Keratinocyte (primary cell): Measurements from ENCODE around the gene RAC2. TPM values are rescaled to one million over a fixed set of nuclear protein-coding genes. Genes with fewer than 3 reads are reported as not detected.

Source experiments
- DNase-seq: peaks from one replicate; pipeline ENCODE4 v3.0.0-alpha.2; 2011; ENCODE audit warnings: low read depth, missing footprints, low spot score
- FAIRE-seq: peaks from 2 replicates; lab custom pipeline; 2011; peaks lifted over from hg19 to GRCh38; lab: Jason Lieb, UNC
- H2AFZ ChIP-seq: 2 replicates; pipeline ENCODE4 v1.6.0; 2012; ENCODE audit warnings: low read length, control low read depth, inconsistent platforms; ENCODE audit not compliant: control insufficient read depth
- H3K27ac ChIP-seq: 2 replicates; pipeline ENCODE4 v1.5.1; 2011; ENCODE audit warnings: low read length; ENCODE audit not compliant: control insufficient read depth, insufficient read depth
- H3K27me3 ChIP-seq: 3 replicates; pipeline ENCODE4 v1.6.0; 2011; ENCODE audit warnings: low read length; ENCODE audit not compliant: control insufficient read depth, insufficient read depth; ENCODE audit errors: extremely low read depth
- H3K36me3 ChIP-seq, 2 experiments: 2 replicates in 1 of 2; 3 replicates in 1 of 2; pipeline ENCODE4 v1.5.1; 2011; ENCODE audit warnings: low read length in 2 of 2, mild to moderate bottlenecking in 1 of 2; ENCODE audit not compliant: control insufficient read depth in 2 of 2, insufficient read depth in 2 of 2; ENCODE audit errors: extremely low read depth in 1 of 2
- H3K4me1 ChIP-seq: 3 replicates; pipeline ENCODE4 v1.5.1; 2011; ENCODE audit warnings: low read length; ENCODE audit not compliant: control insufficient read depth, insufficient read depth; ENCODE audit errors: extremely low read depth
- H3K4me2 ChIP-seq: 3 replicates; pipeline ENCODE4 v1.6.0; 2011; ENCODE audit warnings: low read depth, low read length; ENCODE audit not compliant: control insufficient read depth, insufficient read depth; ENCODE audit errors: extremely low read depth
- H3K4me3 ChIP-seq, 3 experiments: fragments of 200-600 bp in 1 of 3; sonication (generic) in 1 of 3; 2 replicates in 2 of 3; 3 replicates in 1 of 3; pipeline ENCODE4 v1.5.1; 2011 to 2016; ENCODE audit warnings: low read length in 3 of 3, mild to moderate bottlenecking in 3 of 3, control low read depth in 2 of 3, inconsistent platforms in 1 of 3, low read depth in 1 of 3, mixed read lengths in 1 of 3, mixed run types in 1 of 3, moderate library complexity in 1 of 3; ENCODE audit not compliant: control insufficient read depth in 2 of 3, insufficient read depth in 2 of 3; ENCODE audit errors: extremely low read depth in 1 of 3
- H3K79me2 ChIP-seq: 2 replicates; pipeline ENCODE4 v1.6.0; 2012; ENCODE audit warnings: low read length; ENCODE audit not compliant: control insufficient read depth, insufficient read depth
- H3K9ac ChIP-seq: 3 replicates; pipeline ENCODE4 v1.6.0; 2011; ENCODE audit warnings: low read length; ENCODE audit not compliant: control insufficient read depth, insufficient read depth; ENCODE audit errors: extremely low read depth
- H3K9me1 ChIP-seq: 3 replicates; pipeline ENCODE4 v1.6.0; 2011; ENCODE audit warnings: low read length; ENCODE audit not compliant: control insufficient read depth, insufficient read depth; ENCODE audit errors: extremely low read depth
- H3K9me3 ChIP-seq: 2 replicates; pipeline ENCODE4 v1.5.1; 2012; ENCODE audit warnings: low read depth, low read length; ENCODE audit not compliant: control insufficient read depth
- H4K20me1 ChIP-seq: 3 replicates; pipeline ENCODE4 v1.6.0; 2011; ENCODE audit warnings: low read length; ENCODE audit not compliant: control insufficient read depth, insufficient read depth; ENCODE audit errors: extremely low read depth
- EZH2 ChIP-seq: IDR thresholded peaks from one replicate; pipeline ENCODE4 v1.6.1; 2012; ENCODE audit warnings: inconsistent platforms, mild to moderate bottlenecking, low read length, moderate library complexity
- dilution Hi-C: fragments of 300-500 bp; cut with MboI; formaldehyde crosslinking; loops from one replicate; pipeline ENCODE4 v1.7.0; 2020; ENCODE audit warnings: low sequenced_read_pairs; ENCODE audit not compliant: extremely low pct_ligation_motif_present
- polyA plus RNA-seq, 5 experiments: library from polyadenylated mRNA; depleted of rRNA in 3 of 5; stranded (reverse) in 3 of 5; stranded (forward) in 1 of 5; unstranded in 1 of 5; fragments of >200 nt; gene quantifications; 1 replicate in 1 of 5; 2 replicates in 3 of 5; 3 replicates in 1 of 5; pipeline versions ENCODE4 v1.2.1 to v1.2.3, GENCODE V29; 2011 to 2012; ENCODE audit warnings: missing spikeins in 2 of 5, low read depth in 1 of 5, low replicate concordance in 1 of 5
- TF ChIP-seq, protein P1 (sequence below), 3 experiments: IDR thresholded peaks in 1 of 3; conservative IDR thresholded peaks in 1 of 3; optimal IDR thresholded peaks in 1 of 3; 2 replicates in 2 of 3; 3 replicates in 1 of 3; pipeline versions ENCODE3 to v1.5.1; 2011; ENCODE audit warnings: low read length in 3 of 3, mild to moderate bottlenecking in 3 of 3, moderate library complexity in 2 of 3, control low read depth in 1 of 3, inconsistent platforms in 1 of 3; ENCODE audit not compliant: insufficient read depth in 2 of 3; ENCODE audit errors: extremely low read depth in 1 of 3

RAC2 gene
- polyA plus RNA-seq, 1 donor (not counting 4 experiments of a cell fraction or from before 2014, with no cell fraction given), result 78.6 TPM

GRCh38 chr22:37232140-37232998 lies 11.7 kb downstream of the RAC2 start:
- DNase-seq (no peak), FAIRE-seq (no peak)
- Histone ChIP-seq H3K79me2 (peaks cover 9% of the 10 kb centered on the region), H4K20me1 (peaks cover 10% of the 10 kb centered on the region), H3K4me1 (peaks cover 47% of the 10 kb centered on the region), H3K27me3 (no peaks in the 10 kb centered on the region), H3K9me3 (no peaks in the 10 kb centered on the region), H3K27ac (no peak overlapping the region), H3K9me1 (no peaks in the 10 kb centered on the region), H3K36me3 (peaks cover 20 to 30% of the 10 kb centered on the region in 2 experiments), H3K4me2 (no peak overlapping the region), H3K4me3 (no peak overlapping the region), H3K9ac (no peak overlapping the region), H2AFZ (no peak overlapping the region)
- TF ChIP-seq, protein P1, sequence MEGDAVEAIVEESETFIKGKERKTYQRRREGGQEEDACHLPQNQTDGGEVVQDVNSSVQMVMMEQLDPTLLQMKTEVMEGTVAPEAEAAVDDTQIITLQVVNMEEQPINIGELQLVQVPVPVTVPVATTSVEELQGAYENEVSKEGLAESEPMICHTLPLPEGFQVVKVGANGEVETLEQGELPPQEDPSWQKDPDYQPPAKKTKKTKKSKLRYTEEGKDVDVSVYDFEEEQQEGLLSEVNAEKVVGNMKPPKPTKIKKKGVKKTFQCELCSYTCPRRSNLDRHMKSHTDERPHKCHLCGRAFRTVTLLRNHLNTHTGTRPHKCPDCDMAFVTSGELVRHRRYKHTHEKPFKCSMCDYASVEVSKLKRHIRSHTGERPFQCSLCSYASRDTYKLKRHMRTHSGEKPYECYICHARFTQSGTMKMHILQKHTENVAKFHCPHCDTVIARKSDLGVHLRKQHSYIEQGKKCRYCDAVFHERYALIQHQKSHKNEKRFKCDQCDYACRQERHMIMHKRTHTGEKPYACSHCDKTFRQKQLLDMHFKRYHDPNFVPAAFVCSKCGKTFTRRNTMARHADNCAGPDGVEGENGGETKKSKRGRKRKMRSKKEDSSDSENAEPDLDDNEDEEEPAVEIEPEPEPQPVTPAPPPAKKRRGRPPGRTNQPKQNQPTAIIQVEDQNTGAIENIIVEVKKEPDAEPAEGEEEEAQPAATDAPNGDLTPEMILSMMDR (optimal IDR thresholded peaks at IDR 0.05 in 1 of 3, IDR thresholded peaks at IDR 0.05 in 1 of 3, conservative IDR thresholded peaks at IDR 0.05 in 1 of 3; ENCODE audit: extremely low read depth in 1 of 3, insufficient read depth in 2 of 3, low read length in 3 of 3), result no peak
- no peak for TF ChIP-seq EZH2
- dilution Hi-C loops, result no loop called here

DNA sequence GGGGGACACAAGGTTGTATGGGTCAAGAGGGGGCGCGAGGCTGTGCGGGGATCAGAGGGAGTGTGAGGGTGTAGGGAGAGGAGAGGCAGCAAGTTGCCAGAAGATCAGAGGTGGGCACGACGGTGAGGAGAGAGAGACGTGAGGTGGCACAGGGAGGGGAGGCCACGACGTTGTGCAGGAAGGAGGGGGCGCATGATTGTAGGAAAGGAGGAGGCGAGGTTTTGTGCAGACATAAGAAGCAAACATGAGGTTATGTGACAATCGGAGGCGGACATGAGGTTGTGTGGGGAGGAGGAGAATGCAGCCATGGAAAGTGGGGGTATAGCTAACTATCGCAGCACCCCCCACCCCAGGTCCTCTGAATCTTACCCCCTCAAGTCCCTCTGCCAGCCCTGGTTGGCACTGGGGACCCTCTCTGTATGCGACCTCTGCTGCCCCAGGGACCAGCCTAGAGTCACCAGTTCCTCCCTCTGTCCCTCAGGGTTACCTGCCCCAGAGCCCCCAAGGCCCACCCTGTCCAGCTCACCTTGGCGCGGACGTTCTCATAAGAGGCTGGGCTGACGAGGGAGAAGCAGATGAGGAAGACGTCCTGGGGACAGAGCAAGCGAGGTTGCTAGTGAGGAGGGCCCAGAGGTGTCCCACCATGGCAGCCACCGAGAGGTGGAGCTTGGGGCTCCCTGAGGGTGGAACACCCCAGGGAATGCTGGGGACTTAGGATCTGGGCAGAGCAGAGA lies 12.5 kb downstream of the RAC2 start:
- H3K4me1 ChIP-seq, result peaks cover 47% of the 10 kb centered on the region
- FAIRE-seq, result no peak
- H3K9me1 ChIP-seq, result no peaks in the 10 kb centered on the region
- peaks cover 9% of the 10 kb centered on the region for H3K79me2 ChIP-seq
- H3K27ac ChIP-seq, result no peak overlapping the region
- no peak for DNase-seq
- no peak overlapping the region for H2AFZ ChIP-seq
- H3K9me3 ChIP-seq, result no peaks in the 10 kb centered on the region
- dilution Hi-C loops, result no loop called here
- H3K36me3 ChIP-seq, result peaks cover 20 to 31% of the 10 kb centered on the region in 2 experiments
- no peak overlapping the region for H3K4me2 ChIP-seq
- no peak for TF ChIP-seq EZH2
- H3K4me3 ChIP-seq, result no peak overlapping the region
- no peaks in the 10 kb centered on the region for H3K27me3 ChIP-seq
- H4K20me1 ChIP-seq, result peaks cover 10% of the 10 kb centered on the region
- no peak overlapping the region for H3K9ac ChIP-seq
